Mesodermal cell (in vitro differentiated cells): ENCODE results near the gene NT5C3A. TPM values are rescaled to one million over a fixed set of nuclear protein-coding genes. Genes with fewer than 3 reads are reported as not detected.

Experiments used
- H3K27ac ChIP-seq: 2 replicates; pipeline ENCODE4 v1.7.0; 2013; ENCODE audit warnings: mild to moderate bottlenecking, low read depth, low read length, moderate library complexity; ENCODE audit not compliant: severe bottlenecking
- H3K36me3 ChIP-seq: 2 replicates; pipeline ENCODE4 v1.7.1; 2013; ENCODE audit warnings: mild to moderate bottlenecking, low read length, moderate library complexity; ENCODE audit not compliant: control insufficient read depth, insufficient read depth
- H3K4me1 ChIP-seq: one replicate; pipeline ENCODE4 v1.7.1; 2013; ENCODE audit warnings: mild to moderate bottlenecking, low read length; ENCODE audit not compliant: insufficient read depth, control insufficient read depth, poor library complexity, severe bottlenecking
- H3K4me3 ChIP-seq: 2 replicates; pipeline ENCODE4 v1.7.0; 2013; ENCODE audit warnings: low read length, control low read depth, mild to moderate bottlenecking; ENCODE audit not compliant: insufficient read depth, poor library complexity, severe bottlenecking; ENCODE audit errors: extremely low read depth
- H3K9me3 ChIP-seq: 2 replicates; pipeline ENCODE4 v1.7.1; 2013; ENCODE audit warnings: mild to moderate bottlenecking, low read length, moderate library complexity; ENCODE audit not compliant: control insufficient read depth
- WGBS, 2 experiments: methylation state at CpG; one replicate each; pipeline ENCODE4 v1.1.5; 2013; ENCODE audit warnings: missing lambda C conversion rate in 2 of 2; ENCODE audit not compliant: insufficient coverage in 2 of 2; 5-methylcytosine and 5-hydroxymethylcytosine counted together
- polyA plus RNA-seq, 2 experiments: library from polyadenylated mRNA; stranded (reverse); fragments of 50-300 nt; gene quantifications; one replicate each; pipeline ENCODE4 v1.2.3, GENCODE V29; 2013

The NT5C3A gene
- 17.4 TPM for polyA plus RNA-seq (2013, experiment 1 of 2)
- polyA plus RNA-seq (2013, experiment 2 of 2): 22.5 TPM

GRCh38 chr7:33062023-33062781, at the start of gene NT5C3A:
Gene NT5C3A, minus strand, starts transcription at chr7:33062776. Its CDS starts 71 bp downstream, at chr7:33062705.
- 0% methylated on average over 36 to 57 of the region's 66 CpGs for WGBS, 2 experiments
- Histone ChIP-seq H3K9me3 (peaks cover 19% of the 10 kb centered on the region), H3K36me3 (peaks cover 6% of the 10 kb centered on the region), H3K4me3 (peak within 1 kb of the TSS; percentile 71), H3K4me1 (peaks cover 3% of the 10 kb centered on the region), H3K27ac (peak within 1 kb of the TSS; percentile 92)

- H3K4me1 ChIP-seq: no peaks in the 10 kb centered on the region
- H3K36me3 ChIP-seq: no peaks in the 10 kb centered on the region
- WGBS, 2 experiments: 67 to 83% methylated on average over 3 of the region's 3 CpGs
- H3K27ac ChIP-seq: no peak overlapping the region
- H3K9me3 ChIP-seq: no peaks in the 10 kb centered on the region
- no peak overlapping the region for H3K4me3 ChIP-seq
Observed at GRCh38 chr7:33111614-33112013, 49.0 kb upstream of the NT5C3A start.

DNA sequence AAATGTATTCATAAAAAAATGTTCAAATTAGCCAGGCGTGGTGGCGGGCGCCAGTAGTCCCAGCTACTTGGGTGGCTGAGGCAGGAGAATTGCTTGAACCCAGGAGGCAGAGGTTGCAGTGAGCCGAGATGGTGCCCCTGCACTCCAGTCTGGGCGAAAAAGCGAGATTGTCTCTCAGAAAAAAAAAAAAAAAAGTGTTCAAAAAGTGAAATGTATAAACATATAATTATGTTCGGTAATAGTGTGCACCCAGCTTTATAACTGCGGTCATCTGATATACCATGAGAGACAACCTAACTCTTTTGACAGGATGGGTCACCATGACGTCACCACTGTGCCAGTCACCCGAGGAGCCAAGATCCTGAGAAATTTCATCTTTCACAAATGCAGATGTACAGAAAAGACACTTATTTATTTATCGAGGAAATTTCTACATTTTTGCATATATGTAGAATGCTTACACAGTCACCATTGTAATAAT, 47.2 kb upstream of the NT5C3A start:
- WGBS, 2 experiments: 30 to 33% methylated on average over 5 to 6 of the region's 11 CpGs
- Histone ChIP-seq H3K9me3 (no peaks in the 10 kb centered on the region), H3K36me3 (peaks cover 13% of the 10 kb centered on the region), H3K4me3 (peak overlapping the region; percentile 69), H3K4me1 (no peaks in the 10 kb centered on the region), H3K27ac (no peak overlapping the region)

GRCh38 chr7:33109005-33109757, 46.6 kb upstream of the NT5C3A start, which contains the start of gene RP9:
Gene RP9, minus strand, starts transcription at chr7:33109404. Its CDS starts 32 bp downstream, at chr7:33109372.
- Histone ChIP-seq H3K4me1 (no peaks in the 10 kb centered on the region), H3K9me3 (no peaks in the 10 kb centered on the region), H3K4me3 (peak within 1 kb of the TSS; percentile 69), H3K27ac (peak within 1 kb of the TSS; percentile 52), H3K36me3 (peaks cover 18% of the 10 kb centered on the region)
- WGBS, 2 experiments: 0 to 1% methylated on average over 40 to 53 of the region's 100 CpGs

DNA sequence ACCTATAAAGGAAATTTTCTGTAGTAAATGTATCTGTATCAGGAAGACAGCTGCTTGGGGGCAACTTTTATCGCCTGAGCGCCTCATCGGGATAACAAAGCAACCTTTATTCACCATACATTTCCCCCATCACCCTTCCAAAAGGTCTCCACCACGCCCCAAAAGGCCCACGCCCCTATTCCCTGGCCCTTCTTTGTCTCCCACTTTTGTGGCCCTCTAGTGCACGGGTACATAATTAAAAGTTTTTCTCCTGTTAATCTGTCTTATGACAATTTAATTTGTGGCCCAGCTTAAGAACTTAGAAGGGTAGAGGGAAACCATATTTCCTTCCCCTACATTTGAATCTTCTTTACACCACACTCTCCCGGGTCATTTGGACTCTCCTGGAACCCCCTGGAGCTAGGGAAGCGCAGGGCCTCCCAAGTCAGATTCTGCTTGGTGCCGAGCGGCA, 46.0 kb upstream of the NT5C3A start:
- H3K27ac ChIP-seq: peak overlapping the region; percentile 52
- no peaks in the 10 kb centered on the region for H3K4me1 ChIP-seq
- H3K4me3 ChIP-seq: peak overlapping the region; percentile 69
- peaks cover 19% of the 10 kb centered on the region for H3K36me3 ChIP-seq
- 0% methylated on average over 4 to 6 of the region's 10 CpGs for WGBS, 2 experiments
- no peaks in the 10 kb centered on the region for H3K9me3 ChIP-seq

DNA sequence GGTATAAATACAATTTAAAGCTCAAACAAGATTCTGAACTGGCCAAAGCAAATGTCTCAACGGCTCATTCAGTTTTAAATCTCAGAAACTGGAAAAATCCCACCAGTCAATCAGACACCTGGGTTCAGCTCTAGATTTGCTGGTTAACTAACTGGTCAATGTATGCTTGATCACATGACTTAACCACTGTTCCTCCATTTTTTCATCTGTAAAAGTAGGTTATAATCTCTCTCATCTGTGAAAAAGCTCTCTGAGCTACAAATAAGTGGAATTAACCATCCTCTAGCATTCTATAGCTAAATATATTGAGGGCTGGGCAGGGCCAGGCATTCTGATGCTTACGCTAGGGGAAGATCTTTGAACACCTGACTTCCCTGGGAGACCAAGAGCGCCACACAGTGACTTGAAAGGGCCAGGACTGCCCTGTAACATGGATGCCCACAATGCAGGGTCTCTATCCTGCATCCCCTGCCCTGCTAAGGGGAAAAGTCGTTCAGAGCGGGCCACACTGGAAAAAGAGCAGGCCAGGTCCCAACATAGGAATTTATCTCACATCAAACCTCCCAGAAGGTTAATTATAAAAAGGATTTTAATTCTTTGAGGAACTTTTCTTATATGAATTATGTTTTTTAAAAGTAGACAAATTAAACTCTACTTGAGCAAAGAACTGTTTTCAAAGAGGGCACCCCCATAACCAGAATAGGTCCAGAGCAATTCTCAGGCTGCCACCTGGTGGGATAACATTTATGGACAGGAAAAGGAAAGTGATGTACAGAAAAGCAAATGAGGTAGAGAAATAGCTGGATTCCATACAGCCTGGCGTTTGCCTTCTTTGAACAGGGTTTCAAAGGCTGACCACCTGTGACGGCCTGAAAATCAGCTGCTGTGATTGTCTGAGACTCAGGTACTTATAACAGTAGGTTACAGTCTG, 44.8 kb upstream of the NT5C3A start:
- H3K4me3 ChIP-seq: peak overlapping the region; percentile 69
- no peak overlapping the region for H3K27ac ChIP-seq
- 60 to 79% methylated on average over 3 to 5 of the region's 7 CpGs for WGBS, 2 experiments
- peaks cover 31% of the 10 kb centered on the region for H3K36me3 ChIP-seq
- no peaks in the 10 kb centered on the region for H3K4me1 ChIP-seq
- no peaks in the 10 kb centered on the region for H3K9me3 ChIP-seq

DNA sequence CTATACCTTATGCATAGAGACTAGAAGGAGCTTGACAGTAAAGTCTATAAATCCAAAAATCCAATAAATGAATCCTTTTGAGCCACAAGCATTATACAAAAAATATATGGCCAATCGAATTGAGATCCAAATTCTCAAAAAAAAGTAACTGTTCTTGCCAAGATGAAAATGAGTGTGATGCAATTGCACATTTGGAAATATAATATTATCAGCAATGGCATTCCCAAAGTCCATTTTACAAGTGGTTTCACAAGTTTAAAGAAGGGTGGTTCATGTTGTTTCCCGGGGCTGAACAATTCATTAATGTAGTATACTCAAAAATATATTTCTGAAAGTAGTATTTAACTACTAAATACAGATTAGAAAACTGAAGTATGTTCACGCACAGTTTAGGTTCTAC, 39.3 kb upstream of the NT5C3A start:
- no CpG with 5 or more reads among the region's 3 CpGs for WGBS, 2 experiments
- peaks cover 76% of the 10 kb centered on the region for H3K36me3 ChIP-seq

DNA sequence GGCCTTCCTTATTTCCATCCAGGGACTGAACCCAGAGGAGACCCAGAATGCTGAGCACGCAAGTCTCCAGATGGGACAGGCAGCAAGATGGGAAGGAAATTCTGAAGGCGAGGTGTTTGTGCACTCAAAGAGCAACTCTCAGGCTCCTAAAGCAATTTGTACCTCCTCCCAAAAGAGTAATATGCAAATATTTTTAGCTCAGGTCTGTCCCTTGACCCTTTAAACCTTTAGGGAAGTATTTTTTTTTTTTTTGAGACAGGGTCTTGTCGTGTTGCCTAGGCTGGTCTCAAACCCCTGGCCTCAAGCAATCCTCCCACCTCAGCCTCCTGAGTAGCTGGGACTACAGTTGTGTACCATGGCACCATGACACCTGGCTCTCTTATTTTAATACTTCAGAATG, 38.2 kb upstream of the NT5C3A start:
- WGBS, 2 experiments: 83 to 100% methylated on average over 1 of the region's 3 CpGs
- no peaks in the 10 kb centered on the region for H3K9me3 ChIP-seq

More for the DNA sequence above, 39.3 kb upstream of the NT5C3A start:
- no peaks in the 10 kb centered on the region for H3K9me3 ChIP-seq
- H3K4me1 ChIP-seq: no peaks in the 10 kb centered on the region
- no peak overlapping the region for H3K27ac ChIP-seq
- H3K4me3 ChIP-seq: no peak overlapping the region

DNA sequence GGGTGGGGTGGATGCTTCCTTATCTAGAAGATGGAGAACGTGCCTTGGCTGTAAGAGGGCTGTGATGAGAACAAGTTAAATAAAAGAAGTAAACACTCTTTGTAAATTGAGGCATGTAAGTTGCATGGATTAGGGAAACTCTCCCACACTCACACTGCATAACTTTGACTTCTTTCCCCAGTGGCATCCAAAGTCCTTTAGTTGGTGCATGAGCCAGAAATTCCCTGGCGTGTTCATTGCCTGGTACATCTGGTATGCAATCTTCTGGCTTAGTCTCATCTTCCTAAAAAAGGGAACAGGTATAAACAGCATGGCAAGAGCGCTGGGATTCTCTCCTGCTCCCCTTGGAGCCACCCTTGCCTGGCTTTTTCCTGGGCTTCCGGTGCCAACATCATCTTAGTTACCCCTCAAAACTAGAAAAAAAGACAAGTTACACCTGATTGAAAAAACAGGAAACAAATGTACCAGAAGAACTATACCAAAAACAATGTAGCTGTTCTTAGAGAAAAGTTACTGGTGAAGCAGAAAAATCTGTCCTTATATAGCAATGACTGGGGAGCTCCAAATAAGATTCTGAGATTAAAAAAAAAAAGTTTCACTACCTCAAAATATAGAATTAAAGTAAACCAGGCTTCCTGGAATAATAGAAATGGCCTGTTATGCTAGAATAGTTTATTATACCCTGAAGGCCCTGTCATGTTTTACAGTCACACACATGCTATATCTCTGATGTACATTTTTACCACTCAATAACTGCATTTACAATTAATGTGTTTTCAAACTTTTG, 36.8 kb upstream of the NT5C3A start:
- Histone ChIP-seq H3K4me1 (no peaks in the 10 kb centered on the region), H3K36me3 (peaks cover 81% of the 10 kb centered on the region), H3K9me3 (no peaks in the 10 kb centered on the region), H3K27ac (no peak overlapping the region), H3K4me3 (no peak overlapping the region)
- WGBS, 2 experiments: 94 to 100% methylated on average over 1 to 2 of the region's 4 CpGs

More for the DNA sequence above, 38.2 kb upstream of the NT5C3A start:
- Histone ChIP-seq H3K4me3 (no peak overlapping the region), H3K36me3 (peaks cover 83% of the 10 kb centered on the region), H3K4me1 (no peaks in the 10 kb centered on the region), H3K27ac (no peak overlapping the region)
